ENCODE results near the gene UQCC2. TPM values are rescaled to one million over a fixed set of nuclear protein-coding genes. Genes with fewer than 3 reads are reported as not detected.

UQCC2 gene
- total and polyA plus RNA-seq, 2 of the 8 experiments (the other 6 are each of a cell fraction or from before 2014, with no cell fraction given) = 52.1 to 104 TPM

DNA sequence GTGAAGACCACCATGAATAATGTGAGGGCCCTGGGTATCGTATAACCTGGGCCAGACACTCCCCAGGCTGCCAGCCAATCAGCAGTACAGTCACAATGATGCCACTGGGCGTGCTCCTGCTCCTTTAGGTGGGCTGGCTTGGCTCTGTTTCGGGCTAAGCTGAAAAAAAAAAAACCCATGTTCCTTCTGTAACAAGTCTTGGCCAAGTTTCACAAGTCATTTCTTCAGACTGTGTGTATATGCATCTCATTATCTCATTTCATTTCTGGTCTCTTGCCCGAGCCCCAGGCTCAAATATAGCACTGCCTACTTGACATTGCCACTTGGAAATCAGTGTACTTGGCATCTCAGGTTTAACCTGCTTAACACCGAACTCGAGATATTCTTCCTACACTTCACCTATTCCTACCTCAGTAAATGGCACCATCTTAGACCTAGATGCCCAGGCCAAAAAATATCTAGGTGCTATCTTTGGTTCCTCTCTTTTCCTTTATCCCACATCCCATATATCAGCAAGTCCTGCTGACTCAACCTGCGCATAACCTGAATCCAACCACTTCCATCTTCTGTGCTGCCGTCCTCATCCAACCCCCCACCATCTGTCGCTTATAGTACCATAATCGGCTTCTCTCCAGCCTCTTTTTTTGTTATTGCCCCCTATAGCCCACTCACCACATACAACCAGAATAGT lies 1.8 kb downstream of the UQCC2 start:
- FAIRE-seq (no peak), DNase-seq (ENCODE audit: low read depth in 1 of 2, low spot score in 2 of 2) (no peak)
- Histone ChIP-seq H4K91ac (replicated peaks; ENCODE audit: insufficient read length, low read length) (no peak overlapping the region), H3K9ac (replicated peaks in 1 of 4; ENCODE audit: extremely low read depth in 1 of 4, low read depth in 3 of 4, low read length in 3 of 4) (no peak overlapping the region), H3K23ac (ENCODE audit: insufficient read length) (no peak overlapping the region), H3K14ac (ENCODE audit: insufficient read length) (no peak overlapping the region), H3K56ac (replicated peaks; ENCODE audit: insufficient read length, low read depth, low read length) (no peak overlapping the region), H3K4me2 (ENCODE audit: insufficient read depth in 1 of 2, low read depth in 2 of 2, low read length in 2 of 2) (no peak overlapping the region; a peak in 1 of 4 replicates), H2BK15ac (ENCODE audit: low read length) (no peak overlapping the region), H3K27me3 (replicated peaks in 1 of 4; ENCODE audit: control insufficient read depth in 3 of 4, extremely low read depth in 1 of 4, insufficient read depth in 3 of 4, low read length in 3 of 4) (no peaks in the 10 kb centered on the region), H2AFZ (ENCODE audit: low read length) (no peak overlapping the region), H3K18ac (ENCODE audit: extremely low read depth, low read length) (no peak overlapping the region), H2BK120ac (replicated peaks; ENCODE audit: low read depth, low read length) (no peak overlapping the region), H3K23me2 (ENCODE audit: low read depth, low read length) (peaks cover 2% of the 10 kb centered on the region; the same call in 1 of the 2 replicates), H3K27ac (ENCODE audit: low read depth, low read length) (no peak overlapping the region), H3K79me2 (ENCODE audit: control insufficient read depth in 1 of 2, insufficient read depth in 2 of 2, low read length in 2 of 2) (peaks cover 0 to 15% of the 10 kb centered on the region in 2 experiments; a peak in 2 of 4 replicates), H4K5ac (ENCODE audit: insufficient read length, low read depth, low read length) (no peak overlapping the region), H3K4ac (replicated peaks; ENCODE audit: insufficient read length, low read depth, low read length) (no peak overlapping the region), H2AK5ac (ENCODE audit: low read depth, low read length) (no peak overlapping the region), H3K36me3 (ENCODE audit: control insufficient read depth in 2 of 4, insufficient read depth in 4 of 4, low read length in 3 of 4) (peaks cover 7 to 25% (median 20%) of the 10 kb centered on the region in 4 experiments), H3K4me1 (replicated peaks in 1 of 4; ENCODE audit: control insufficient read depth in 3 of 4, insufficient read depth in 4 of 4, low read length in 3 of 4) (peaks cover 2 to 14% (median 6%) of the 10 kb centered on the region in 4 experiments; a peak in 4 of 7 replicates), H4K20me1 (replicated peaks in 1 of 2; ENCODE audit: control insufficient read depth in 1 of 2, insufficient read depth in 2 of 2, low read length in 2 of 2) (peaks cover 5 to 10% of the 10 kb centered on the region in 2 experiments), H4K8ac (ENCODE audit: extremely low read depth, insufficient read depth, low read length) (no peak overlapping the region), H2BK20ac (ENCODE audit: low read length) (no peak overlapping the region), H2BK5ac (ENCODE audit: low read depth, low read length) (no peak overlapping the region), H2BK12ac (ENCODE audit: low read depth, low read length) (no peak overlapping the region), H3K9me3 (ENCODE audit: insufficient read depth in 2 of 2, low read depth in 1 of 2, low read length in 1 of 2) (no peaks in the 10 kb centered on the region), H3K4me3 (ENCODE audit: extremely low read depth in 1 of 4, insufficient read depth in 2 of 4, low read depth in 3 of 4, low read length in 4 of 4) (no peak overlapping the region), H3K79me1 (ENCODE audit: low read depth, low read length) (peaks cover 16% of the 10 kb centered on the region)
- CTCF ChIA-PET (ENCODE audit: partially characterized antibody) = interaction anchor here (0.7 to 4.2 kb wide), 5 partner anchors 9 to 129 kb away, joined by 3 to 28 read pairs (median 5); partner anchors contain the start of gene BAK1
- TF ChIP-seq JUN (IDR thresholded peaks at IDR 0.05; ENCODE audit: low read depth, low read length) = no peak
- no peak for TF ChIP-seq NRF1 (IDR thresholded peaks at IDR 0.05; ENCODE audit: low read depth, low read length)
- TF ChIP-seq KDM1A (IDR thresholded peaks at IDR 0.05; ENCODE audit: borderline replicate concordance, low read length) = no peak
- no peak for TF ChIP-seq ATF2 (IDR thresholded peaks at IDR 0.05; ENCODE audit: low read length)
- no peak for TF ChIP-seq HDAC2 (IDR thresholded peaks at IDR 0.05; ENCODE audit: borderline replicate concordance in 1 of 2, low read depth in 2 of 2, low read length in 2 of 2)
- 95% methylated on average over 10 of the region's 10 CpGs; no CpG with 5 or more reads in 1 of the 2 experiments for WGBS, 2 experiments (ENCODE audit: extremely low coverage in 1 of 2, insufficient coverage in 1 of 2, insufficient read length in 1 of 2, insufficient replicate concordance in 2 of 2, low coverage in 1 of 2, low lambda C conversion rate in 2 of 2, missing lambda C conversion rate in 1 of 2)
- POLR2A ChIA-PET (ENCODE audit: partially characterized antibody) = interaction anchor here (0.5 to 2.3 kb wide), 6 partner anchors 9 to 270 kb away, joined by 3 to 7 read pairs (median 3); no protein-coding TSS in a partner anchor
